22Rv1 (cell line): ENCODE data around the gene ADNP.
"Not testable (repeated sequence)": the region's sequence is repeated elsewhere in the genome, so short reads cannot be mapped to it uniquely, and the experiment has no call there.

Source experiments
- H3K27ac ChIP-seq: fragments of 450-650 bp; 2 replicates; pipeline ENCODE4 v1.5.1; 2017
- CTCF ChIP-seq: fragments of 450-650 bp; IDR thresholded peaks from 2 replicates; pipeline ENCODE4 v1.5.1; 2017; ENCODE audit warnings: mild to moderate bottlenecking
- ZFX ChIP-seq: fragments of 450-650 bp; IDR thresholded peaks from 2 replicates; pipeline ENCODE4 v1.6.1; 2017; ENCODE audit warnings: antibody characterized with exemption, borderline replicate concordance

Gene ADNP

GRCh38 chr20:50931306-50932015 is at the start of gene ADNP:
Gene ADNP, minus strand, starts transcription at chr20:50931437. Its CDS starts 27,441 bp downstream, at chr20:50903996.
- H3K27ac ChIP-seq = peak within 1 kb of the TSS; percentile 92
- peak; percentile 86 for TF ChIP-seq CTCF
- TF ChIP-seq ZFX = no peak

GRCh38 chr20:50980071-50980681 is 48.9 kb upstream of the ADNP start:
- H3K27ac ChIP-seq = no peak overlapping the region
- TF ChIP-seq CTCF (no peak), ZFX (no peak)

- not testable (repeated sequence) for H3K27ac ChIP-seq
Measured at GRCh38 chr20:50978533-50978932, 47.3 kb upstream of the ADNP start.

- TF ChIP-seq ZFX (no peak), CTCF (no peak)
- H3K27ac ChIP-seq = no peak overlapping the region
Measured at GRCh38 chr20:50977066-50978021, 46.1 kb upstream of the ADNP start.

GRCh38 chr20:50975701-50976330 is 44.6 kb upstream of the ADNP start:
- no peak overlapping the region for H3K27ac ChIP-seq
- no peak for TF ChIP-seq CTCF

- no peak overlapping the region for H3K27ac ChIP-seq
- TF ChIP-seq CTCF = no peak
- TF ChIP-seq ZFX = no peak
Measured at GRCh38 chr20:50969912-50970311, 38.7 kb upstream of the ADNP start.

- no peak overlapping the region for H3K27ac ChIP-seq
- TF ChIP-seq ZFX = no peak
- no peak for TF ChIP-seq CTCF
Measured at GRCh38 chr20:50969435-50969834, 38.2 kb upstream of the ADNP start.
